D721Med (cell line): ENCODE results near the gene PRKCZ.
"Not testable (repeated sequence)": the region's sequence is repeated elsewhere in the genome, so short reads cannot be mapped to it uniquely, and the experiment has no call there.

ENCODE experiments used
- DNase-seq: peaks from one replicate; pipeline ENCODE4 v3.0.0; 2011; ENCODE audit warnings: low spot score; ENCODE audit not compliant: insufficient read length
- FAIRE-seq: peaks from 2 replicates; lab custom pipeline; 2011; peaks lifted over from hg19 to GRCh38; lab: Jason Lieb, UNC
- CTCF ChIP-seq: IDR thresholded peaks from 2 replicates; pipeline ENCODE4 v1.5.1; 2012; ENCODE audit warnings: mild to moderate bottlenecking, control low read depth; ENCODE audit not compliant: insufficient read depth; ENCODE audit errors: missing control alignments

Gene PRKCZ

GRCh38 chr1:2110191-2110737, 60.1 kb downstream of the PRKCZ start:
- no peak for FAIRE-seq
- TF ChIP-seq CTCF, result no peak

GRCh38 chr1:2110738-2111673, 60.8 kb downstream of the PRKCZ start:
- FAIRE-seq (no peak), DNase-seq (no peak)
- TF ChIP-seq CTCF, result no peak

More at GRCh38 chr1:2110191-2110737, 60.1 kb downstream of the PRKCZ start:
- no peak for DNase-seq

- DNase-seq (no peak), FAIRE-seq (no peak)
- TF ChIP-seq CTCF, result no peak
Observed at GRCh38 chr1:2111674-2112035, 61.4 kb downstream of the PRKCZ start.

- FAIRE-seq (no peak), DNase-seq (no peak)
- no peak for TF ChIP-seq CTCF
Observed at GRCh38 chr1:2112280-2112701, 62.1 kb downstream of the PRKCZ start.

GRCh38 chr1:2113620-2114135, 63.5 kb downstream of the PRKCZ start:
- no peak for TF ChIP-seq CTCF
- no peak for FAIRE-seq
- DNase-seq, result no peak

GRCh38 chr1:2114635-2115007, 64.4 kb downstream of the PRKCZ start:
- DNase-seq, FAIRE-seq: not testable (repeated sequence)

- FAIRE-seq (no peak), DNase-seq (no peak)
Observed at GRCh38 chr1:2115008-2115641, 64.9 kb downstream of the PRKCZ start.

More at GRCh38 chr1:2115008-2115641, 64.9 kb downstream of the PRKCZ start:
- no peak for TF ChIP-seq CTCF
